Fibroblast of skin of left biceps (primary cell): ENCODE measurements around the gene NREP.
A peak's percentile ranks its signal among the peaks of the same experiment; 100 is the strongest.

ENCODE experiments used
- DNase-seq, 2 experiments: peaks; one replicate each; pipeline ENCODE4 v3.0.0-alpha.2; 2013; ENCODE audit warnings: low read depth in 2 of 2

NREP gene

DNA sequence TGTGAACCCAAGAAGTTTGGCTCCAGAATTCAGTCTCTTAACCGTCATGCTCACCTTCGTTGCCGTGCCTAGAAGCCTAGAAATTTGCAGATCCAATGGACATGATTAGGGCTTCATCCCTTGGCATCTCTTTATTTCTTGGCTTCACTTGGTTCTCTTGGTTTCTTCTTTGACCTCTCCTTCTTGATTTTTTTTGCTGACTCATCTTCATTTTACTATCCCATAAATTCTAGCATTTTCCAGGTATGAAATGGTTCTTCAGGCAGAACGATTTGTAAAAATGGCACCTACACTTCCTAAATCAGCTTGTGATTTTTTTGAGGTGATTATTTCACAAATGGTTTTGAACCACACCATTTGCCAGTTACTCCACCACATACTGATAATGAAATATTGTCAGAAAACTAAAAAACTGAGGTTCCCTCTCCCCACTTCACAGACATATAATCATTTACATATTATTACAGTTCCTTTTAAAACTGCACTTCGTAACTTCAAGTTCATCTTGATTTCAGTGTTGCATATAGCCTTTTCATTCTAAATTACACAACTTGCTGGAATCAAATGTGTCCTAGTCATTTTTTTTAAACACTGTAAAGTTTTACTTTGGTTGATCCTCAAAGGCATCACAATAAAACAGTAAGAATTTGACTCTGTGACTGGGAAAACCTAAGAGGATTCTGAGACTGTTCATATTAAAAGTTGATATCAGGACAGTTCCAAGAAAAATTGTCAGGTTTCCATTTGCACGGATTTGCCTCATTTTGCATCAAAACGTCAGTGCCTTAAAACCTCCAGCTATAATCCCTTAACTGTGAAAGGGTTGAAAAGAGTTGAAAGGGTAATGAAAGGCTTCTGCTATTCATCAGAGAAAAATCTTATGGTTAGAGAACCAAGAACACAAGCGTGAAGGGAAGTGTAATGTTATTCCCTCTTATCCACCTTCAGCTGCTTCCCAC lies 8.9 kb upstream of the NREP start:
- no peak for DNase-seq

DNA sequence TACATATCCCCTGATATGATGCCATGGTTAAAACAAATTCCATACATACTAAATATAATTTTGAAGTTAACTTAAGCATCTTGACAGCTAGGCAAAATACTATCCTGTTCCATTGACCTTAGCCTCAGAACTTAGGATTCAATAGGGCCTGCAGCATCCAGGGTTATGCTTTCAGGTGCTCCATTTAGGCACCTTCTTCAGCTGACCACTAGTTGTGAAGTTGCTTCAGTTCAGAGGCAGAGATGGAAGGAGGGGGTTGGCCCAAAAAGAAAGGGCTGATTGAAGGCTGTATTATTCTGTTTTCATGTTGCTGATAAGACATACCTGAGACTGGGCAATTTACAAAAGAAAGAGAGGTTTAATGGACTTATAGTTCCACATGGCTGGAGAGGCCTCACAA lies 7.0 kb upstream of the NREP start:
- no peak for DNase-seq

DNA sequence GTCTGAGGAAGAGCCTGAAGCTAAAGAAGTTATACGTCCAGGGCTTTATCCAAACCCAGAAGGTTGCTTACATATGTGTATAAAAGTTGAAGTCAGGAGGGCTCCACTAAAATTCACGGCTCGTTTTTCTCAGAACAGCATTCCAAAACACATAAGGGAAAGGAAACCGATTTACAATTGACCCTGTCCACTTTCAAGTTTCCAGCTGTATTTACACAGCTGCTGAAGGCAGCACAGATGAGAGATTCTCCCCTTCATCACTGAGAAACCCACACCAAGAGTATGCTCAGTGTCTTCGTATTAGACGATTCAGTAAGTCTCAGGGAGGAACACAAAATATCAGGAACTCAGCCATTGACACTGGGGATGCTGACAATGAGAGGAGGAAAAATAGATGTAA lies 5.9 kb upstream of the NREP start:
- no peak for DNase-seq

DNA sequence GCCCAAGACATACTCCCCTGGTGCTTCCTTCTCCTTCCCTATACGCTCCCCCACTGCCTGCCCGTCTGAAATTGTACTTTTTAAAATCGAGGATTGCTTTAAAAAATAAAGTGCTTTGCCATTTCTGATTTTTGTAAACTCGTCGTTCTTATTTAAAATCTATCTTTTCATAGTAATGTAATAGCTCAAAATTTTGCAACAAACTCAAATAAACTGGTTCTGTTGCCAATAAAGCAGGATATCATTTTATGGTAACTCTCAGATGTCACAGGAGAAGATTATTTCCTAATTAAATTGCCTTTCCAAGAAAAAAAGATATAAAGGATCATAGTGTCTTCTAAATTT lies 1.3 kb upstream of the NREP start:
- no peak for DNase-seq

GRCh38 chr5:111757355-111758283 lies 625 bp upstream of the NREP start:
- DNase-seq, result peak; percentile 96 to 97

DNA sequence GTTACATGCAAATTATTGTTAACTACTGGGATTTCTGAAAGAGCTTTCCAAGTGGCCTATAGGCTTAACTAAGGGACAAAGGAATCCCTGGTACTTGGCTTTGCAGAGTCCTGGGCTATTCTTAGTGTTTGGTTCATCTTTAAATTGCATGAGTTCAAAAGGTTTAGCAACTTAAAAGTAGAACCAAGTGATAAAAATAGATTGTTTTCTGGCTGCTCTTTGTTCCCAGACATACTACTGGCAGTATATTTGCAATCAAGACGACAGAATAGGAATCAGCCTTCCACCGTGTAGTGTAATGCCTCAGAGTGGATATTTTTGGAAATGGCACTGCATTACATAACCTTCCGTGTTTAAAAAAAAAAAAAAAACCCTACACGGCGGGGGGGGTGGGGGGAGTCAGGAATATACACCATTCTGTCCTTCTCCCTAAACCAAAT lies 1.0 kb downstream of the NREP start:
- DNase-seq, result no peak

- DNase-seq, result no peak
Observed at GRCh38 chr5:111755345-111755941, 1.6 kb downstream of the NREP start.

DNA sequence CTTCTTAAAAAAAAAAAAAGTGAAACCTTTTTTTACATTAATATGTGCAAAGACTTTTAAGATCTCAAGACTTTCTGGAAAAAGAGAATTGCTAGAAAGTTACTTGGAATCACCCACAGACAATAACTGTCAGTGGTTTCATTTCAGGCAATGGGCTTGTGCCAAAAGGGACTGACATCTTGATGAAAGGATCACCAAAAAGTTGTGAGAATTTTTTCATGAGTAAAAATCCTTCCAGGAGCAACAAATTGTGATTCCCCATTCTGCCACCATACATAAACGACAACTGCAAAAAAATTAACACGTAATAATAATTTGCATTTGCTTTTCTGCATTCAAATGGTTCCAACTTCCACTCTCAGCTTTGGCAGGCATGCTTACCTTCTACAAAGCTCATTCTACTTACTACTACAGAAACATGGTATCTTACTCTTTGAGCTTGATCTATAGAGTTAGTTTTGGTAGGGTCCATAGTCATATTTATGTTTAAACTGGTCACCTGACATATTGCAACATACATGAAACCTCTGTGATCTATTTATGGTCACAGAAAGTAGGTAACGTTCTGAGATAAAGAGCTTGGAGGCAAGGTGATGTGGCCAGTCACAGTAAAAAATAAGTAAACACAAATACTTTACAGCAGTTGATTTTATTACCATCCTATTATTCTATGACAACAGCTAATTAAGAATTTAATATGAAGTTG lies 3.0 kb downstream of the NREP start:
- DNase-seq, result no peak

DNA sequence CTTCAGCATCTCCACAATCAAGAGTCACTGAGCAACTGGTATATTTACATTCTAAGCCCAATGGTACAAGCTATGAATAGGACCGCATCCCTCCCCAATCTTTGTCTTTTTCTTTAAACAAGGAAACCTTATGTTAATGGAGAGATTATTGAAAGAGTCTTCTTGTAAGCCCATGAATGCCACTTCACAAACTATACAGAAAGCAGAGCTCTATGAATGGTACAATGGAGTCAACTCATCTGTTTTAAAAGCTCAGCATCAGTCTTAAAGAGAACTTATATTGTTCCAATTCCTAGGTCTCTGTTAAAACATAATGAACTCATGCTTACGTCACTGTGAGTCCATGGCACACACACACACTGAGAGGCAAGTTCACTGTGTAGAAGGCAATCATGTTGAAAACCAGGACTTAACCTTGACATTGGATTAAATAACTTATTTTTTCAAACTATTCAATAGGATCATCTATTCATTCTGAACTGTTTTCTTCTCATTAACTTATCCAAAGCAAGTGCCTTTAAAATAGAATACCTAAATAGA lies 4.5 kb downstream of the NREP start:
- DNase-seq, result no peak

DNA sequence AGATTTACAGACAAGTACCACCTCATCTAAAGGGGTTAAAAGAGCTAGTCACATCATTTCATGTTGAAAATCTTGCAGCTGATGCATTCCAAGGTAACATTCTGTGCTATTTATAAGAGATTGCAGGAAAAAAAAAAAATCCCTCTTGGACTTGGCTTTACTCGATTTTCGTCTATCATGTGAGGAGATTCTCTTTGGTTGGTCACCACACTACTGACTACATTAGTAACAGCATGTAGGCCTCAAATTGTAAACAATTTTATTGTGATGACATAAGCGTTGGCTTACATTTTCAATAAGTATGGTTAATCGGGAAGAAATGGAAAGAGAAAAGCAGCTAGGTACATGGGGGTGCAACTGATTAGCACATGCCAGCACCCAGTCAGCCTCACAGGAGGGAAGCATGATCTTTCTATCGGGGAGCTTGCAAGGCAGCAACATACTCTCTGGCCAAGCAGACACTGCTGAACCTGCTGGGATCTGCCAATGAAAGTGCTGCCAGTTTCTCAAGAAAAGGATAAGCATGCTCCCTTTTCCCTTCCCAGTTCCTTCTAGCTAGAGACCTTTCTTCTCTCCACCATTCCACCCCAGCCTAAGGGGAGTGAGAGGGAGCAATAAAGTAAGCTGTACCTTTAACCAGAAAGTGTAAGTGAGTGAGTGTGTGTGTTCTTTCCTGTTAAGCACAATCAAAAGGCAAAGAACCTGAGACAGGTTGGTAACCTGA lies 7.5 kb downstream of the NREP start:
- DNase-seq, result no peak

DNA sequence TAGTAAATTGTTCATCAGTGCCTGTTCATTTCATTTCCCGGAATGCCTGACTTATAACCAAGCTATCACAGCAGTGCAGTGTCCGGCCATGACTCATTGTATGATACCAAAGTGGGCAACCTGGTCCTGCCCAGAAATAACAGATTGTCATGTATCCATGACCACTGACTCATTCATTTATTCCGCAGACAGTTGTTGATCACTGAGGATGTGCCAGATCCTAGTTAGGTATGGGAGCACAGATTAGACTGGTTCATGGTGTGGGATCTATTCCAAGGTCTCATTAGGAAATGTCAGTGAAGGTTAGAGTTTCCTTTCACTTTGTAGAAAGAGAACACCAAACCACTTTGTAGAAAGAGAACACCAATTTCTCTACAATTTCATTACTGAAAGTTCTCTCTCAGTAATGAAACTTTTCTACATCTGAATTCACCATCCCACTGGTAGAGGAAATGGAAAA lies 8.7 kb downstream of the NREP start:
- peak in 1 of 2 experiments; percentile 40 for DNase-seq

DNA sequence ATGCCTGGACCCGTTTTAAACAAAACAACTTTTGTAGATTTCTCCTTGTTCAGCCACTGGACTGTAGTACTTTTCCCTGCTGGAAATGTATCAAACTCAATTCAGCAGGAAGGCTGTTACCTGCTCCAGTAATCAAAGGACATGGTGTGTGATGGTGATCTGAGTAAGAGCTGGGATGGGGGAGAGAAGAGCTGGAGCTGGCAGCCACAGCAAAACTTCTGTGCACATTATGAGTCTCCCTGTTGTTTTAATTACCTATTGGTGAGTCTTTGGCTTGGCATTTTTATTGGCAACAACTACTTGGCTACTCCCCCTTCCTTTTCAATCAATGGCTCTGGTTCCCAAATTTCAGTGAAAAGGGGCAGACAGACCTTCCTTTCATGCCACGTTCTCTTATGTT lies 9.7 kb downstream of the NREP start:
- no peak for DNase-seq

DNA sequence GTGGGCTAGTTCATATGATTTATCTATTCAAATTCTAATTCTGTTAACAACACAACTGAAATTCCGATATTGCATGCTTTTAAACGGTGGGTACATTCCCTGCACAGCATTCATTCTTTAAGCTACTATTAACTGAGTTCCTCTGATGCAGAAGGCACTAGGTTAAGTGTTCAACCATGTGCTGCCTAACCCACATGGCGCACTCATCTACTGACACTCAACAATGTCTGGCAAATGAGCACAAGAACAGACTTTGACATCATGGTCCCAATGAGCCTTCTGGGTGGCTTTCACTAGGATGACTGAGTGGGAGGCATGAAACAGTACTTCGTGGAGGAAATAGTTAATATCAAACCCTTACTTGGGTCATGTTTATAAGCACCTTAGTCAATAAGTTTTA lies 10.2 kb downstream of the NREP start:
- DNase-seq, result no peak

DNA sequence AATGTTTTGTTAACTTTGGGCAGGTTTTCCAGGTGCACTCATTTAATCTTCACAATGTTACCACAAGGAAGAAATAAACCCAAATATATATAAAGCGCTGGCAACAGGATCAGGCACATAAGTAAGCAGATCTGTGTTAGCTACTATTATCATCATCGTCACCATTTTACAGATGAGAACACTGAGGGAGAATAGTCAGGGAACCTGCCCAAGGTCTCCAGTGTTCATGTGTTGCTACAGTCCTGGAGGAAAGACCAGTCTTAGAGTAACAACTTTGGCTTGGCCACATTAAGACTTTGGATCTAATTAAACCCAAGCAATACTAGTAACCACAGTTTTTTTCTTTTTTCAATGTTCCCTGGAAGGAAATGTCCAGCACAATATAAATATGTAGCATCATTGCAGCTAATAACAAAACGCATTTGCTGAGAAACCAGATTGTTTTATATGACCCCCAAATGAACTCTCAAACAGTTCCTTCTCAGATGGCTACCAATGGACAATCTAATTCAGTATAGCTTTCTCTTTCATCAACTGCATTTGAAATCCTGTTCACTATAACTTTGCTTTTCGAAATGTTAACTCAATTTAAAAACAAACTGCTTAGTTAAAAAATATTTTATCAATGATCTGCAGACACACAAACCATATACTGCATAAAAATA lies 11.8 kb downstream of the NREP start:
- no peak for DNase-seq

DNA sequence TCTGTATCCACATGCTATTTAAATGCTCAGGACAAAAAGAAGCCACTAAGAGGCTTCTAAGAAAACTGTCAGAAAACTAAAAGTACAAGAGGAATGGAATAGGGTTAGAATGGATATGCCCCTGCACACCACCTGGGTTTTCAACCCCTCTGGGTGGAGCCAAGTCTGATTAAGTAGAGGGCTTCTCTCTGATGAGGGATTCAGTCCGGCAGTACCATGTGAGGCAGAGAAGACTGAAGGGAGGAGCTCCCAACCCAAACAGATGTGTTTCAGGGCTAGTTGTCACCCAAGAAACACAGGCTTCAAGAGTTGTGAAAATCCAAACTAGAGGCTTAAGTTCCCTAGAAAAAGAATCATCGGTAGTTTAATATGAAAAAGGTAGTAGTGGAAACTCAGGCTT lies 12.5 kb downstream of the NREP start:
- no peak for DNase-seq

- DNase-seq, result peak in 1 of 2 experiments; percentile 58
Observed at GRCh38 chr5:111743988-111744387, 13.0 kb downstream of the NREP start.

GRCh38 chr5:111743512-111743911 lies 13.5 kb downstream of the NREP start:
- peak in 1 of 2 experiments; percentile 26 for DNase-seq

- DNase-seq, result peak; percentile 80 to 81
Observed at GRCh38 chr5:111742177-111742994, 14.6 kb downstream of the NREP start.

DNA sequence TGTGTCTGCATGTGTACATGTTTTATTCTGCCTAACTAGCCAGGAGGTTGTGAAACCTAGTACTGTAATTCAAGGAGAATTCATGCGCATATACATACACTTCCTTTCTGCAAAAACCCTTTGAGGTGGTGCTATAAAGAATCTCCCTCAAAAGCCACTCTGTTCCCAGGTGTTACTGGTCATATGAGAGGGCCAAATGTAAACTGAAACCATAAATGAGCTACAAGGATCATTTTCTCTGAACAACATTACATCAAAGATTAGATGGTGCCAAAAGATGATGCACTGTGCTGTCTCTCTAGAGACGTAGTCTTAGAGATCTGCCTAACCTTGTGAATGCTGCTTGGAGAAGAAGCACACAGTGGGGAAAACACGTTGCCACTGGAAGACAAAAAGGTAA lies 15.7 kb downstream of the NREP start:
- no peak for DNase-seq
